Natural killer cell (primary cell): ENCODE data around the gene KBTBD2. TPM values are rescaled to one million over a fixed set of nuclear protein-coding genes. Genes with fewer than 3 reads are reported as not detected.

Experiments
- ATAC-seq, 3 donors: fragments of 150-1000 bp in 2 of 3; fragments of 200-7000 bp in 1 of 3; cut with Tn5 transposase; 1 replicate in 1 of 3; 2 replicates in 2 of 3; pipeline ENCODE4 v1.10.0; 2021; ENCODE audit warnings: mild to moderate bottlenecking in 2 of 3, moderate library complexity in 2 of 3
- DNase-seq, 2 donors: peaks; one replicate each; pipeline versions ENCODE4 v3.0.0 to v3.0.0-alpha.2; 2013 to 2021; ENCODE audit warnings: mixed read lengths in 1 of 2
- H3K27ac ChIP-seq: one replicate; pipeline ENCODE4 v1.5.1; 2013; ENCODE audit warnings: mild to moderate bottlenecking, low read length
- H3K27me3 ChIP-seq: one replicate; pipeline ENCODE4 v1.6.1; 2013; ENCODE audit warnings: low read length; ENCODE audit not compliant: control insufficient read depth, insufficient read depth
- H3K36me3 ChIP-seq: one replicate; pipeline ENCODE4 v1.6.1; 2013; ENCODE audit warnings: low read length; ENCODE audit not compliant: control insufficient read depth, insufficient read depth
- H3K4me1 ChIP-seq: one replicate; pipeline ENCODE4 v1.6.1; 2013; ENCODE audit warnings: low read length; ENCODE audit not compliant: control insufficient read depth, insufficient read depth
- H3K4me3 ChIP-seq: one replicate; pipeline ENCODE4 v1.5.1; 2013; ENCODE audit warnings: low read length
- H3K9me3 ChIP-seq: one replicate; pipeline ENCODE4 v1.6.1; 2013; ENCODE audit warnings: low read length; ENCODE audit not compliant: control insufficient read depth, insufficient read depth
- H3K27ac Mint-ChIP-seq, 2 donors: one replicate each; pipeline ENCODE4 v1.8.0; 2022; ENCODE audit warnings: mild to moderate bottlenecking in 2 of 2, mixed read lengths in 2 of 2, moderate library complexity in 1 of 2
- H3K27me3 Mint-ChIP-seq, 2 donors: one replicate each; pipeline ENCODE4 v1.8.0; 2022; ENCODE audit warnings: low read depth in 2 of 2, mixed read lengths in 2 of 2
- H3K36me3 Mint-ChIP-seq: one replicate; pipeline ENCODE4 v1.8.0; 2022; ENCODE audit warnings: mixed read lengths
- H3K4me1 Mint-ChIP-seq, 2 donors: one replicate each; pipeline ENCODE4 v1.8.0; 2022; ENCODE audit warnings: mixed read lengths in 2 of 2
- H3K4me3 Mint-ChIP-seq: one replicate; pipeline ENCODE4 v1.8.0; 2022; ENCODE audit warnings: mild to moderate bottlenecking, moderate library complexity, mixed read lengths
- H3K9me3 Mint-ChIP-seq, 2 donors: one replicate each; pipeline ENCODE4 v1.8.0; 2022; ENCODE audit warnings: mixed read lengths in 2 of 2
- WGBS: methylation state at CpG from one replicate; pipeline ENCODE4 v1.1.7; 2013; ENCODE audit warnings: missing lambda C conversion rate; ENCODE audit not compliant: insufficient coverage; 5-methylcytosine and 5-hydroxymethylcytosine counted together
- intact Hi-C: fragments of 100-400 bp; cut with micrococcal nuclease; formaldehyde crosslinking; loops from one replicate; pipeline ENCODE4 v1.14.2; 2022
- total RNA-seq, 4 donors: library from RNA; stranded (reverse); fragments of 120-200 nt in 1 of 4; gene quantifications; one replicate each; pipeline versions ENCODE4 v1.2.3 to v1.2.4, GENCODE V29; 2013 to 2022
- TF ChIP-seq, protein P1 (sequence below): fragments of 200-600 bp; IDR thresholded peaks from one replicate; pipeline ENCODE4 v1.8.0; 2022; ENCODE audit warnings: antibody characterized with exemption

KBTBD2 gene
- total RNA-seq, 3 donors from 2014 or later (not counting 1 experiment from before 2014, with no cell fraction given), result 124 to 161 (median 150) TPM

GRCh38 chr7:32892521-32893206 is 1.1 kb upstream of the KBTBD2 start:
- H3K27ac ChIP-seq, result peak overlapping the region; percentile 99
- TF ChIP-seq, protein P1, sequence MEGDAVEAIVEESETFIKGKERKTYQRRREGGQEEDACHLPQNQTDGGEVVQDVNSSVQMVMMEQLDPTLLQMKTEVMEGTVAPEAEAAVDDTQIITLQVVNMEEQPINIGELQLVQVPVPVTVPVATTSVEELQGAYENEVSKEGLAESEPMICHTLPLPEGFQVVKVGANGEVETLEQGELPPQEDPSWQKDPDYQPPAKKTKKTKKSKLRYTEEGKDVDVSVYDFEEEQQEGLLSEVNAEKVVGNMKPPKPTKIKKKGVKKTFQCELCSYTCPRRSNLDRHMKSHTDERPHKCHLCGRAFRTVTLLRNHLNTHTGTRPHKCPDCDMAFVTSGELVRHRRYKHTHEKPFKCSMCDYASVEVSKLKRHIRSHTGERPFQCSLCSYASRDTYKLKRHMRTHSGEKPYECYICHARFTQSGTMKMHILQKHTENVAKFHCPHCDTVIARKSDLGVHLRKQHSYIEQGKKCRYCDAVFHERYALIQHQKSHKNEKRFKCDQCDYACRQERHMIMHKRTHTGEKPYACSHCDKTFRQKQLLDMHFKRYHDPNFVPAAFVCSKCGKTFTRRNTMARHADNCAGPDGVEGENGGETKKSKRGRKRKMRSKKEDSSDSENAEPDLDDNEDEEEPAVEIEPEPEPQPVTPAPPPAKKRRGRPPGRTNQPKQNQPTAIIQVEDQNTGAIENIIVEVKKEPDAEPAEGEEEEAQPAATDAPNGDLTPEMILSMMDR, result no peak
- no peaks in the 10 kb centered on the region for H3K36me3 Mint-ChIP-seq
- no peaks in the 10 kb centered on the region for H3K36me3 ChIP-seq
- no peaks in the 10 kb centered on the region for H3K9me3 ChIP-seq
- H3K27me3 Mint-ChIP-seq, result peaks cover 0 to 3% of the 10 kb centered on the region in 2 donors
- H3K27ac Mint-ChIP-seq, result peak overlapping the region; percentile 96 to 99
- peak overlapping the region; percentile 95 for H3K4me3 Mint-ChIP-seq
- intact Hi-C loops, result loop anchor here (2.0 to 5.0 kb wide), 5 partner anchors 45 to 395 kb away; partner anchors contain the start of genes AVL9, NT5C3A and RP9
- H3K4me1 ChIP-seq, result peaks cover 21% of the 10 kb centered on the region
- H3K4me3 ChIP-seq, result peak overlapping the region; percentile 80
- ATAC-seq (no peak), DNase-seq (peak; percentile 46 to 70)
- H3K4me1 Mint-ChIP-seq, result peaks cover 46 to 48% of the 10 kb centered on the region in 2 donors
- 2% methylated on average over 18 of the region's 22 CpGs for WGBS
- no peaks in the 10 kb centered on the region for H3K9me3 Mint-ChIP-seq
- H3K27me3 ChIP-seq, result no peaks in the 10 kb centered on the region

GRCh38 chr7:32891800-32892520 is 400 bp upstream of the KBTBD2 start:
- TF ChIP-seq, protein P1, result no peak
- DNase-seq (peak; percentile 96 to 99), ATAC-seq (peak; percentile 65 to 81 (median 66))
- Histone ChIP-seq H3K9me3 (no peaks in the 10 kb centered on the region), H3K4me1 (peaks cover 21% of the 10 kb centered on the region), H3K27ac (peak overlapping the region; percentile 99), H3K36me3 (no peaks in the 10 kb centered on the region), H3K27me3 (no peaks in the 10 kb centered on the region), H3K4me3 (peak overlapping the region; percentile 80)
- WGBS, result under 1% methylated on average over 83 of the region's 85 CpGs
- H3K4me1 Mint-ChIP-seq, result peaks cover 51 to 54% of the 10 kb centered on the region in 2 donors
- H3K27ac Mint-ChIP-seq, result peak overlapping the region; percentile 96 to 99
- no peaks in the 10 kb centered on the region for H3K9me3 Mint-ChIP-seq
- H3K36me3 Mint-ChIP-seq, result no peaks in the 10 kb centered on the region
- H3K27me3 Mint-ChIP-seq, result peaks cover 0 to 3% of the 10 kb centered on the region in 2 donors
- intact Hi-C loops, result loop anchor here (2.0 to 5.0 kb wide), 5 partner anchors 45 to 395 kb away; partner anchors contain the start of genes AVL9, NT5C3A and RP9
- H3K4me3 Mint-ChIP-seq, result peak overlapping the region; percentile 95

DNA sequence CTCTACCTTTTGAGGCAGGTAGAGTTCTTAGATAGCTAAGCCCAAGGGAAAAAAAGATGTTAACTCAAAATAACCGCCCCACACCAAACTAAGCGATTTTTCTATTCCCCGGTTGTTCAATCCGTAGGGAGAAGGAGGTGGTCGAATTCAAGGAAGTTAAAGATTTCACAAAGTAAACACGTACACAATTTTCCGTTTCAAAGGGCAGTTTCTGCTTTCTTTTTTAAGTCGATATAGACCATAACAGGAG is 842 bp downstream of the KBTBD2 start:
- H3K27me3 Mint-ChIP-seq, result no peaks in the 10 kb centered on the region
- H3K27ac ChIP-seq, result peak overlapping the region; percentile 95
- H3K4me3 Mint-ChIP-seq, result peak overlapping the region; percentile 92
- H3K4me3 ChIP-seq, result peak overlapping the region; percentile 79
- H3K4me1 ChIP-seq, result peaks cover 21% of the 10 kb centered on the region
- peaks cover 57 to 63% of the 10 kb centered on the region in 2 donors for H3K4me1 Mint-ChIP-seq
- H3K36me3 ChIP-seq, result no peaks in the 10 kb centered on the region
- H3K27me3 ChIP-seq, result no peaks in the 10 kb centered on the region
- H3K9me3 ChIP-seq, result no peaks in the 10 kb centered on the region
- intact Hi-C loops, result loop anchor here (1.0 to 5.0 kb wide), 6 partner anchors 15 to 393 kb away; partner anchors contain the start of genes AVL9, BBS9 and RP9
- TF ChIP-seq, protein P1, result no peak
- peak overlapping the region; percentile 96 to 99 for H3K27ac Mint-ChIP-seq
- H3K9me3 Mint-ChIP-seq, result no peaks in the 10 kb centered on the region
- DNase-seq (no peak), ATAC-seq (no peak)
- WGBS, result 0% methylated on average over 2 of the region's 8 CpGs
- no peaks in the 10 kb centered on the region for H3K36me3 Mint-ChIP-seq
